Measurements from ENCODE around the gene CABLES2. TPM values are rescaled to one million over a fixed set of nuclear protein-coding genes. Genes with fewer than 3 reads are reported as not detected.

CABLES2 gene
- total and polyA plus RNA-seq, 10 of the 15 experiments (the other 5 are each of a cell fraction or from before 2014, with no cell fraction given) = 2.2 to 14.9 (median 5.3) TPM

DNA sequence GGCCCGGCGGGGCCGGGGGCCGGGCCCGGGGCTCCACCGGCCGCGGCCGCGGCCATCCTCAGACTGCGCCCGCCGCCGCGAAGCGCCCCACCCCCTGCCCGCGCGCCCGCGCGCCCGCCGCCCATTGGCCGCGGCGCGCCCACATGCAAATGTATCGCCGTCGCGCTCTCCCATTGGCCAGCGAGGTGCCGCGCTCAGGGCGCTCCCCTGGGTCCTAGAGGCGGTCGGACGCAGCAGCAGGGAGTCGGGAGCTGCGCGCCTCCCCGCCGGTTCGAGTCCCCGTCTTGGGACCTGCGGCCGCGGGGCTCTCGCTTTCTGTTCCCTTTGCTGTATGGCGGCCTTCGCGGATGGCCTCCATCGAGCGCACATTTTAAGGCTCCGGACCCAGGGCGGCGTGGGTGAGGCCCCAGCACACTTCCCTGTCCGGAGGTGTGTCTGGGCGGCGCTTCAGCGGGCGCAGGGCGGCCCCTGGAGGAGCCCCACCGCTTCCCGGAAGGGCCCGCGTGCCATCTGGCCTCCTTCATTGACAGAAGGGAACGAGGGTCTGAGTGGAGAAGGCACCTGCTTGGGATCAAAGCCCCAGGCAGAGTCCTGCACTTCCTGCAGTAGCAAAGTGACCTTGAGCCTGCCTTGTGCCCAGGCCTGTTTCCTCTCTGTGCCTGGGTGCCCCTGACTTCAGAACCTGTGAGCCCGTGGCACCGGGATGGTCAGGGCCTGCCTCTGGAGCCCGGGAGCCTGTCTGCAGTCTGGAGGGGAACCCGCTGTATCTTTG, at the start of gene CABLES2 (continued):
- TF ChIP-seq SMARCA5 (IDR thresholded peaks at IDR 0.05) (peak; percentile 46), BRCA1 (IDR thresholded peaks at IDR 0.05; ENCODE audit: low read depth, low read length) (no peak), RB1 (IDR thresholded peaks at IDR 0.05; ENCODE audit: borderline replicate concordance) (peak; percentile 99), KLF5 (IDR thresholded peaks at IDR 0.05; ENCODE audit: partially characterized antibody) (peak; percentile 80), TARDBP (IDR thresholded peaks at IDR 0.05; ENCODE audit: borderline replicate concordance) (0 out of 2 replicates have a peak, but pooled peaks have one; percentile 79), DPF2 (IDR thresholded peaks at IDR 0.05) (peak; percentile 88), CREM (IDR thresholded peaks at IDR 0.05; ENCODE audit: low read depth) (peak; percentile 60; the same call in 1 of the 2 replicates), CTCF (IDR thresholded peaks at IDR 0.05 in 2 of 3, conservative IDR thresholded peaks at IDR 0.05 in 1 of 3; ENCODE audit: control insufficient read depth in 2 of 3, extremely low read depth in 1 of 3, insufficient read depth in 1 of 3, low read depth in 3 of 3, low read length in 3 of 3) (peak in 1 of 3 experiments; percentile 10; a peak in 1 of 6 replicates), FOS (IDR thresholded peaks at IDR 0.05; ENCODE audit: borderline replicate concordance, extremely low read depth, insufficient read length) (no peak), TCF12 (IDR thresholded peaks at IDR 0.05; ENCODE audit: low read depth, low read length) (peak; percentile 35; the same call in 1 of the 2 replicates), SMAD5 (IDR thresholded peaks at IDR 0.05; ENCODE audit: low read depth) (no peak), NFYB (IDR thresholded peaks at IDR 0.05; ENCODE audit: insufficient read depth, low read depth, low read length) (peak; percentile 93), BHLHE40 (IDR thresholded peaks at IDR 0.05; ENCODE audit: borderline replicate concordance in 1 of 2, low read depth in 2 of 2, low read length in 1 of 2) (peak; percentile 50 to 81; a peak in 3 of 4 replicates), USF1 (IDR thresholded peaks at IDR 0.05; ENCODE audit: borderline replicate concordance, extremely low read length, insufficient read depth, low read depth, low read length) (no peak)
- TF ChIP-seq, protein P1, sequence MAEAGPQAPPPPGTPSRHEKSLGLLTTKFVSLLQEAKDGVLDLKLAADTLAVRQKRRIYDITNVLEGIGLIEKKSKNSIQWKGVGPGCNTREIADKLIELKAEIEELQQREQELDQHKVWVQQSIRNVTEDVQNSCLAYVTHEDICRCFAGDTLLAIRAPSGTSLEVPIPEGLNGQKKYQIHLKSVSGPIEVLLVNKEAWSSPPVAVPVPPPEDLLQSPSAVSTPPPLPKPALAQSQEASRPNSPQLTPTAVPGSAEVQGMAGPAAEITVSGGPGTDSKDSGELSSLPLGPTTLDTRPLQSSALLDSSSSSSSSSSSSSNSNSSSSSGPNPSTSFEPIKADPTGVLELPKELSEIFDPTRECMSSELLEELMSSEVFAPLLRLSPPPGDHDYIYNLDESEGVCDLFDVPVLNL (IDR thresholded peaks at IDR 0.05; ENCODE audit: low read depth, low read length) = 0 out of 2 replicates have a peak, but pooled peaks have one; percentile 35
- TF ChIP-seq, protein P2, sequence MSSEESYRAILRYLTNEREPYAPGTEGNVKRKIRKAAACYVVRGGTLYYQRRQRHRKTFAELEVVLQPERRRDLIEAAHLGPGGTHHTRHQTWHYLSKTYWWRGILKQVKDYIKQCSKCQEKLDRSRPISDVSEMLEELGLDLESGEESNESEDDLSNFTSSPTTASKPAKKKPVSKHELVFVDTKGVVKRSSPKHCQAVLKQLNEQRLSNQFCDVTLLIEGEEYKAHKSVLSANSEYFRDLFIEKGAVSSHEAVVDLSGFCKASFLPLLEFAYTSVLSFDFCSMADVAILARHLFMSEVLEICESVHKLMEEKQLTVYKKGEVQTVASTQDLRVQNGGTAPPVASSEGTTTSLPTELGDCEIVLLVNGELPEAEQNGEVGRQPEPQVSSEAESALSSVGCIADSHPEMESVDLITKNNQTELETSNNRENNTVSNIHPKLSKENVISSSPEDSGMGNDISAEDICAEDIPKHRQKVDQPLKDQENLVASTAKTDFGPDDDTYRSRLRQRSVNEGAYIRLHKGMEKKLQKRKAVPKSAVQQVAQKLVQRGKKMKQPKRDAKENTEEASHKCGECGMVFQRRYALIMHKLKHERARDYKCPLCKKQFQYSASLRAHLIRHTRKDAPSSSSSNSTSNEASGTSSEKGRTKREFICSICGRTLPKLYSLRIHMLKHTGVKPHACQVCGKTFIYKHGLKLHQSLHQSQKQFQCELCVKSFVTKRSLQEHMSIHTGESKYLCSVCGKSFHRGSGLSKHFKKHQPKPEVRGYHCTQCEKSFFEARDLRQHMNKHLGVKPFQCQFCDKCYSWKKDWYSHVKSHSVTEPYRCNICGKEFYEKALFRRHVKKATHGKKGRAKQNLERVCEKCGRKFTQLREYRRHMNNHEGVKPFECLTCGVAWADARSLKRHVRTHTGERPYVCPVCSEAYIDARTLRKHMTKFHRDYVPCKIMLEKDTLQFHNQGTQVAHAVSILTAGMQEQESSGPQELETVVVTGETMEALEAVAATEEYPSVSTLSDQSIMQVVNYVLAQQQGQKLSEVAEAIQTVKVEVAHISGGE (CRISPR knock-in tag; IDR thresholded peaks at IDR 0.05) = no peak
- TF ChIP-seq, protein P3, sequence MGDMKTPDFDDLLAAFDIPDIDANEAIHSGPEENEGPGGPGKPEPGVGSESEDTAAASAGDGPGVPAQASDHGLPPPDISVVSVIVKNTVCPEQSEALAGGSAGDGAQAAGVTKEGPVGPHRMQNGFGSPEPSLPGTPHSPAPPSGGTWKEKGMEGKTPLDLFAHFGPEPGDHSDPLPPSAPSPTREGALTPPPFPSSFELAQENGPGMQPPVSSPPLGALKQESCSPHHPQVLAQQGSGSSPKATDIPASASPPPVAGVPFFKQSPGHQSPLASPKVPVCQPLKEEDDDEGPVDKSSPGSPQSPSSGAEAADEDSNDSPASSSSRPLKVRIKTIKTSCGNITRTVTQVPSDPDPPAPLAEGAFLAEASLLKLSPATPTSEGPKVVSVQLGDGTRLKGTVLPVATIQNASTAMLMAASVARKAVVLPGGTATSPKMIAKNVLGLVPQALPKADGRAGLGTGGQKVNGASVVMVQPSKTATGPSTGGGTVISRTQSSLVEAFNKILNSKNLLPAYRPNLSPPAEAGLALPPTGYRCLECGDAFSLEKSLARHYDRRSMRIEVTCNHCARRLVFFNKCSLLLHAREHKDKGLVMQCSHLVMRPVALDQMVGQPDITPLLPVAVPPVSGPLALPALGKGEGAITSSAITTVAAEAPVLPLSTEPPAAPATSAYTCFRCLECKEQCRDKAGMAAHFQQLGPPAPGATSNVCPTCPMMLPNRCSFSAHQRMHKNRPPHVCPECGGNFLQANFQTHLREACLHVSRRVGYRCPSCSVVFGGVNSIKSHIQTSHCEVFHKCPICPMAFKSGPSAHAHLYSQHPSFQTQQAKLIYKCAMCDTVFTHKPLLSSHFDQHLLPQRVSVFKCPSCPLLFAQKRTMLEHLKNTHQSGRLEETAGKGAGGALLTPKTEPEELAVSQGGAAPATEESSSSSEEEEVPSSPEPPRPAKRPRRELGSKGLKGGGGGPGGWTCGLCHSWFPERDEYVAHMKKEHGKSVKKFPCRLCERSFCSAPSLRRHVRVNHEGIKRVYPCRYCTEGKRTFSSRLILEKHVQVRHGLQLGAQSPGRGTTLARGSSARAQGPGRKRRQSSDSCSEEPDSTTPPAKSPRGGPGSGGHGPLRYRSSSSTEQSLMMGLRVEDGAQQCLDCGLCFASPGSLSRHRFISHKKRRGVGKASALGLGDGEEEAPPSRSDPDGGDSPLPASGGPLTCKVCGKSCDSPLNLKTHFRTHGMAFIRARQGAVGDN (IDR thresholded peaks at IDR 0.05) = peak; percentile 60; the same call in 1 of the 2 replicates
